T-helper 9 cell (primary cell): ENCODE results near the gene FZD10.

Experiments used
- DNase-seq: peaks from one replicate; pipeline ENCODE4 v3.0.0-alpha.2; 2020

Gene FZD10

DNA sequence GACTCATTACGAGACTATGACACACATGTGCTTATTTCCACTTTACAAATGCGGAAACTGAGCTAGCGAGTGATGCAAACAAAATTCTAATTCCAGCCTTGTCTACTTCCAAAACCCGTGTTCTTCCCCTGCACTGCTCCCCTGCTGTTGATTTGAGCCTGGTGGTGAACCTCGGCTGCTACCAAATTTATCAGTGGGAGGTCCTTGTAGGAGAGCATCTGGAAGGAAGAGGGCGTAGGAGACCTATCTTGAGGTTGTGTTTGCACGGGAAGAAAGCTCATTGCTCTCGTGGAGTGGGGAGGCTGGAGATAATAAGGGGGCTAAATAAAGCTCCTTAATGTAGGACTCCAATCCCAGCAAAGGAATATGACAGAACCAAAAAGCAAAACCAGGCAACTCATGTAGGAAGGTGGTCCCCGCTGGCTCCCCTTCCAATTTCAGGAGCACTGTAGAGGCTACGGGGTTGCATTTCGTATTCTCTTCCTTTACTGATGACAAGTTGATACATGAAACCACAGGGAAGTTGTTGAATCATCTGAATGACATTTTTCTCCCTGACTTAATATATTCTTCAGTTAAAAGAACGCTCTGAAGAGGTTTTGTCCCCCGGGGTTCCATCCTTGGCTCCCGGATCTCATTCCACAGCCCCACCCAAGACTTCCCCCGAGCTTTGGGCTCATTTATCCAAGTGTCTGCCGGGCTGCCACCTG lies 52.6 kb downstream of the FZD10 start:
- DNase-seq: no peak
